NCI-H2196 (cell line): ENCODE results near the gene DMRTA1.
"Not testable (repeated sequence)": the region's sequence is repeated elsewhere in the genome, so short reads cannot be mapped to it uniquely, and the experiment has no call there.

ENCODE experiments used
- DNase-seq: peaks from one replicate; lab custom pipeline; 2025; ENCODE audit not compliant: unreplicated experiment; lab: John Stamatoyannopoulos, UW

DMRTA1 gene

GRCh38 chr9:22457448-22457847, 10.8 kb downstream of the DMRTA1 start:
- no peak for DNase-seq

GRCh38 chr9:22463205-22463604, 16.6 kb downstream of the DMRTA1 start:
- DNase-seq = no peak

GRCh38 chr9:22469928-22470544, 23.4 kb downstream of the DMRTA1 start:
- DNase-seq = peak; percentile 60

DNA sequence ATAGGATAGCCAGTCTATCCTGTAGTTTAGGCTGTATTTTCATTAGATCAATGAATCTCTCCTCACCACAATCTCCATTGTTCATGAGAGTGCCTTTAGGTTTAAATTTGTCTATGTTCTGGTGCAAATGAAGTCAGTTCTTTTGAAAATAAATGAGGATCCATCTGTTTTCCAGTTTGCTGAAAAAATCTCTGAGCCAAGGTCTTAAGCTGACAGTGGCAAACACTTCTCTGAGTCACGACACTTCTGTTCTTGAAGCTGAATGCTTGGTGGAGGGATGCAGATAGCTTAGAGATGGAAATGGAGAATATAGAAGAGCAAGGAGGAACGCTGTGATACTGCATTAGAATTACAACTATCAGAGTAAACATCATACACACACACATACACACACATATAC, 34.9 kb downstream of the DMRTA1 start:
- no peak for DNase-seq

DNA sequence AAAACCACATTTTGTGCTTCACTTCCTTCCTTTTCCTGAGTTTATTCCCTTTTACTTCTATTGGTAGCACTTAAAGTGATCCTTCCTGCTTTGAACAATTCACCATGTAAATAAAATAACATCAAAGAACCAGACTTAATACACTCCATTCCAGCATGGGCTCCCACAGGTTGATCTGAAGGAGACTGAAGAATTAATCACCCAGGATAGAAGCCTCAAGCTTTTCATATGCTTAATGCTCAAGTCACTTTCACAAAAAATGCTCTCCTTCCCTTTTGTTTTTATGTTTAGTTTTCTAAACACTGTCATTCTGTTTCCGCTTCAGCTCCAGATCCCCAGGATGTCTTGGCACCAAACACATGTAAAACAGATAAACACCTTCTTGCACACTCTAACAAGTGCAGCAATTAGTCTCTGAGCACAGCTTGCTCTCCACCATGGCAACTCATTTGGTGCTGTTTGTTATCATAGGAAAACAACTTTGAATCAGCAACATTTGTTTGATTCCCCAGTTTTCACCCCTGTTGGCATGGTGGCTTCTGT, 37.0 kb downstream of the DMRTA1 start:
- DNase-seq = no peak

GRCh38 chr9:22496197-22496596, 49.6 kb downstream of the DMRTA1 start:
- not testable (repeated sequence) for DNase-seq
